Activated CD4-positive, alpha-beta T cell treated with anti-CD3 and anti-CD28 coated beads for 36 hours (primary cell): Measurements from ENCODE around the gene RELT. TPM values are rescaled to one million over a fixed set of nuclear protein-coding genes. Genes with fewer than 3 reads are reported as not detected.
"Not testable (repeated sequence)": the region's sequence is repeated elsewhere in the genome, so short reads cannot be mapped to it uniquely, and the experiment has no call there.

Source experiments
- ATAC-seq: fragments of 200-7000 bp; cut with Tn5 transposase; one replicate; pipeline ENCODE4 v1.10.0; 2021; ENCODE audit warnings: mild to moderate bottlenecking, moderate library complexity
- CTCF ChIA-PET: fragments of 350-600 bp; sonication (Branson Sonifier 250); formaldehyde crosslinking; loops from one replicate; lab custom pipeline; 2021; ENCODE audit warnings: antibody characterized with exemption; lab: Charles Lee
- POLR2A ChIA-PET: fragments of 350-600 bp; sonication (Branson Sonifier 250); formaldehyde crosslinking; loops from one replicate; lab custom pipeline; 2021; ENCODE audit warnings: antibody characterized with exemption, inconsistent platforms; lab: Charles Lee
- DNase-seq: peaks from one replicate; pipeline ENCODE4 v3.0.0-alpha.2; 2020
- H3K27ac Mint-ChIP-seq: one replicate; pipeline ENCODE4 v1.8.0; 2021; ENCODE audit warnings: mixed read lengths
- H3K27me3 Mint-ChIP-seq: one replicate; pipeline ENCODE4 v1.8.0; 2021; ENCODE audit warnings: mixed read lengths
- H3K36me3 Mint-ChIP-seq: one replicate; pipeline ENCODE4 v1.8.0; 2021; ENCODE audit warnings: low read depth, mixed read lengths
- H3K4me1 Mint-ChIP-seq: one replicate; pipeline ENCODE4 v1.8.0; 2021; ENCODE audit warnings: mixed read lengths
- H3K4me3 Mint-ChIP-seq: one replicate; pipeline ENCODE4 v1.8.0; 2021; ENCODE audit warnings: mild to moderate bottlenecking, moderate library complexity, mixed read lengths
- H3K9me3 Mint-ChIP-seq: one replicate; pipeline ENCODE4 v1.8.0; 2021; ENCODE audit warnings: low read depth, mixed read lengths
- intact Hi-C, 2 experiments: fragments of 100-400 bp; cut with DNase I in 1 of 2; cut with micrococcal nuclease in 1 of 2; formaldehyde crosslinking; loops; one replicate each; pipeline versions ENCODE4 v1.14.2 to v1.15.1; 2022 to 2024; cut with DNase I, micrococcal nuclease
- total RNA-seq, 2 experiments: library from RNA; stranded (reverse); gene quantifications; one replicate each; pipeline ENCODE4 v1.2.3, GENCODE V29; 2021

The RELT gene
- total RNA-seq, 2 experiments from 2014 or later: 18.5 to 21.3 TPM

DNA sequence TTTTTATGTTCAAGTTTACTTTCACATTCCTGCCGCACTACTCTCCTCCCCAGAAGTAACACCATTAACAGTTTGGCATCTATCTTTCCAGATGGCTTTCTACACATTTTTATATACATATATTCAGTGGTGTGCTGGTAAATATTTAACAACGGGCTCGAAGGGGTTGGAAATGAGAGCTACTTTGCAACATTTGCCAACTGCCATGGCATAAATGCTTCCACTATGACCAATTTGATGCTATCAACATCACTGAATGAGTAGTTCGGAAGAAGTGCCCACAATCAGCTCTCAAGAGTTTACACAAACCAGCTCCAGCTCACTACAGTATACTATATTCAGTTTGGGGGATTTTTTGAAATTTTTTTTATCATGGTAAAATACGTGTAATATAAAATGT lies 55.2 kb downstream of the RELT start:
- DNase-seq: no peak
- no peaks in the 10 kb centered on the region for H3K27me3 Mint-ChIP-seq
- peaks cover 11% of the 10 kb centered on the region for H3K4me1 Mint-ChIP-seq
- CTCF ChIA-PET: interaction anchor here (1.1 kb wide), 1 partner anchor 8 kb away, joined by 3 read pairs; no protein-coding TSS in a partner anchor
- POLR2A ChIA-PET: no interaction called here
- H3K36me3 Mint-ChIP-seq: peaks cover 2% of the 10 kb centered on the region
- no peak overlapping the region for H3K27ac Mint-ChIP-seq
- intact Hi-C loops: no loop called here
- H3K4me3 Mint-ChIP-seq: no peak overlapping the region
- no peaks in the 10 kb centered on the region for H3K9me3 Mint-ChIP-seq
- no peak for ATAC-seq

DNA sequence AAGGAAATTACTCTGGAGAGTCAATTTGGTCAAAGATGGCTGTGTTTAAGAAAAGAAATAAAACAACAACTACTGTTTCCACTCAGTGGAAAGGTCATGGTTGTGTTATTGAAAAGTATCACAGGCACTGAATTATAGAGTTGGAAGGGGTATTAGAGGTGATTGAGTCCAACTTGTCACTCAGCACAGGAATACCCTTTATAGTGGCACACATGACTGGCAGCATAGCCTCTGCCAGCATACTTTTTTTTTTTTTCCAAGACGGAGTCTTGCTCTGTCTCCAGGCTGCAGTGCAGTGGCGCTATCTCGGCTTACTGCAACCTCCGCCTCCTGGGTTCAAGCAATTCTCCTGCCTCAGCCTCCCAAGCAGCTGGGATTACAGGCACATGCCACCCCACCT lies 60.7 kb downstream of the RELT start:
- ATAC-seq, H3K4me1 Mint-ChIP-seq, POLR2A ChIA-PET, intact Hi-C loops, H3K27me3 Mint-ChIP-seq, DNase-seq, H3K36me3 Mint-ChIP-seq, H3K9me3 Mint-ChIP-seq, H3K4me3 Mint-ChIP-seq, H3K27ac Mint-ChIP-seq: not testable (repeated sequence)
- CTCF ChIA-PET: interaction anchor here (0.6 to 1.8 kb wide), 3 partner anchors 10 to 76 kb away, joined by 3 to 4 read pairs (median 3); no protein-coding TSS in a partner anchor

DNA sequence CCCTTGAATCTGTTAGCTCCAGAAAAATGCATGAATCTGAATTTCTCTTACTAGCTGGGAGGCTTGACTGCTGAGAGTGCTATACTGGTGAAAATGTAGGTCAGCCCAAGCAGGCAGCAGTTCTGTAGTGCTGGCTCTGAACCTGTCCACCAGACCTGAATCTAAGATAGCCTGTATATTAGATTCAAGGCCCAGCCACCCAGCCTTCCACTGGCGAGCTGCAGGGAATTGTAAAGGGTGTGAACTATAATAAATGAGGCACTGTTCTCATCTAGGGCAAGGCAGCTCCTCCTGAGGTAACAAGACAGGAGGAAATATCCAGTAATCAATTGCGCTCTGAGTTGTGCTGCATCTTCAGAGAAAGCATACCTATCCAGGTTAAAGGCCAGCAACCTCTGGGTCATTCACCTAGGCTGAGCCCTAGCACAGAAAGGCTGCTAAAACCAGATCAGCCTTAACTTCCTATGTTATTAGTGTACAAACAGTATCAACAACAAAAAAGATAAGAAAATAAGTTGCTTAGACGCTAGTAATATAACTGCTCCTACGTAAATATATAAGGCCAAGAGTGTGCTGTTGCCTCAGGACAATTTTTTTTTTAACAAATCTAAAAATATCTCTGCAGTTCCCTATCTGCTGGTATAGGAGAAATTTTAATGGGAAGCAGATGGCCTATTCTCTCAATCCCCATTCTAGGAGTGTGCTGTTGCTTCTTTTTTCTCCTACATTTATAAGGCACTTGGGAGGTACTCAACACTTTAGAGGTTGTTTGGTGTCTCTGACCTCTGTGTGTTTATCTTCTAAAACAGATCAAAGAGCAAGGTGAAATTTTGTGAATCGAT lies 63.0 kb downstream of the RELT start:
- peaks cover 2% of the 10 kb centered on the region for H3K4me1 Mint-ChIP-seq
- no peak overlapping the region for H3K27ac Mint-ChIP-seq
- no peaks in the 10 kb centered on the region for H3K27me3 Mint-ChIP-seq
- no peak for ATAC-seq
- no peaks in the 10 kb centered on the region for H3K9me3 Mint-ChIP-seq
- peaks cover under 1% of the 10 kb centered on the region for H3K36me3 Mint-ChIP-seq
- CTCF ChIA-PET: interaction anchor here (0.8 kb wide), 1 partner anchor 8 kb away, joined by 3 read pairs; no protein-coding TSS in a partner anchor
- intact Hi-C loops: no loop called here
- H3K4me3 Mint-ChIP-seq: no peak overlapping the region
- no peak for DNase-seq
- POLR2A ChIA-PET: no interaction called here

DNA sequence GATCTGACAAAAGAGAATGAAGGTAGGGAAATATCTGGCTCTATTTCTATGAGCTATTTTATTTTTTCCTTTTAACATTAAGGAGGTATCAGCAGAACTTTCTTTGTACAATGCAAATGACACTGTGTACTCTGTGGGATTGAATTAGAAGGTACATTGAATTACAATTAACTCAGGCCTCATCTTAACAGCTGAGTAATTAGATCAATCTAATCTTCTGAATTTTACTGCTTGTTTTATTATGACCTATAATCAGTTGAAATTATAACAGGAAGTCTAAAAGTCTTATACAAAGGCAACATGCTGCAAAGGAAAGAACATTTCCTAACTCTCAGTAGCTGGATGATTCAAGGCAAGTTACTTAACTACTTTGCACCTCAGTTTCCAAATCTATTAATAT lies 69.8 kb downstream of the RELT start:
- Mint-ChIP-seq H3K4me1 (peaks cover 2% of the 10 kb centered on the region), H3K9me3 (no peaks in the 10 kb centered on the region), H3K27me3 (no peaks in the 10 kb centered on the region), H3K4me3 (no peak overlapping the region), H3K36me3 (no peaks in the 10 kb centered on the region), H3K27ac (no peak overlapping the region)
- DNase-seq (no peak), ATAC-seq (no peak)
- intact Hi-C loops: no loop called here
- POLR2A ChIA-PET: no interaction called here
- CTCF ChIA-PET: interaction anchor here (0.6 to 1.5 kb wide), 6 partner anchors 9 to 258 kb away, joined by 3 to 4 read pairs (median 4); no protein-coding TSS in a partner anchor

DNA sequence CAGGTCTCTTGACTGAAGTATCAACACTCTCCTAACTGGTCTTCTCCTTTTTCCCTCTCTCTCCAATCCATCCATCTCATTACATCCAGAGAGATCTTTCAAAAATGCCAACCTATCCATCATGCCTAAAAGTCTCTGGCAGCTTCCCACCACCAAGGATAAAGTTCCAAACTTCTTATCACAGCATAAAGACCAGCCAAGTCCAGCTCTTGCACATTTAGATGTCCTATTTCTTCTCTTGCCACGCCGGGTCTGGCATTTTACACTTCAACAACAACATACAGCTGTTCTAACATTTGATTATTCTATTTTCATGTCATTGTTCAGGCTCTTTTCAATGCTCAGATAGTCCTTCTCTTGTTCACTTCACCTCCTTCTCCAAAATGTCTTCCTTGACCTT lies 70.6 kb downstream of the RELT start:
- Mint-ChIP-seq H3K4me1 (peaks cover 1% of the 10 kb centered on the region), H3K9me3 (no peaks in the 10 kb centered on the region), H3K36me3 (no peaks in the 10 kb centered on the region), H3K27me3 (no peaks in the 10 kb centered on the region), H3K27ac (no peak overlapping the region), H3K4me3 (no peak overlapping the region)
- ChIA-PET CTCF (interaction anchor here (1.3 to 1.5 kb wide), 2 partner anchors 10 to 12 kb away, joined by 4 read pairs; no protein-coding TSS in a partner anchor), POLR2A (no interaction called here)
- intact Hi-C loops: no loop called here
- DNase-seq (no peak), ATAC-seq (no peak)

Other genes with a start within 250 kb of the RELT start
- 10 to 100 TPM; 24.1 to 24.7 TPM for gene FCHSD2, start 234.1 kb upstream of the RELT start, total RNA-seq
- gene P2RY2, start 158.1 kb upstream of the RELT start, total RNA-seq: not detected
- gene P2RY6, start 104.1 kb upstream of the RELT start, total RNA-seq: not detected
- gene ARHGEF17, start 68.1 kb upstream of the RELT start, total RNA-seq: under 1 TPM in 1 of 2 experiments, not detected in 1; 0.05 TPM
- gene FAM168A, start 221.7 kb downstream of the RELT start, total RNA-seq: 10 to 100 TPM; 12.7 to 17.5 TPM